ENCODE data around the gene GRIN2A.

GRCh38 chr16:9797306-9797705, 384.9 kb downstream of the GRIN2A start:
- no peak for TF ChIP-seq POLR2A (IDR thresholded peaks at IDR 0.05)
- TF ChIP-seq POLR2AphosphoS5 (IDR thresholded peaks at IDR 0.05), result no peak
- TF ChIP-seq CTCF (IDR thresholded peaks at IDR 0.05), result no peak
